ENCODE measurements around the gene ARPC5.

GRCh38 chr1:183612407-183612806 lies 23.2 kb downstream of the ARPC5 start:
- no peak for TF ChIP-seq MAX (IDR thresholded peaks at IDR 0.05)
- TF ChIP-seq KDM1A (IDR thresholded peaks at IDR 0.05; ENCODE audit: low read depth): no peak
- no peak for TF ChIP-seq POLR2A (IDR thresholded peaks at IDR 0.05; ENCODE audit: low read length)
- no peak for TF ChIP-seq CTCF (IDR thresholded peaks at IDR 0.05)
- TF ChIP-seq BCL3 (IDR thresholded peaks at IDR 0.05): no peak
- no peak for TF ChIP-seq MYC (IDR thresholded peaks at IDR 0.05; ENCODE audit: borderline replicate concordance, low read length)
- TF ChIP-seq JUN (IDR thresholded peaks at IDR 0.05): no peak
- no peak for TF ChIP-seq MAZ (IDR thresholded peaks at IDR 0.05; ENCODE audit: borderline replicate concordance, low read depth, low read length)
- TF ChIP-seq EP300 (IDR thresholded peaks at IDR 0.05): no peak
- no peak for TF ChIP-seq RNF2 (IDR thresholded peaks at IDR 0.05; ENCODE audit: borderline replicate concordance, low read depth)
- TF ChIP-seq USF2 (IDR thresholded peaks at IDR 0.05): no peak

All from A549 (cell line).